HepG2 (cell line): Measurements from ENCODE around the gene STAT5A. TPM values are rescaled to one million over a fixed set of nuclear protein-coding genes. Genes with fewer than 3 reads are reported as not detected.

Source experiments
- ARID5B ChIP-seq: IDR thresholded peaks from 2 replicates; pipeline ENCODE4 v1.4.0; 2020; ENCODE audit warnings: mild to moderate bottlenecking, missing genetic modification reagents
- ATF4 ChIP-seq, 2 experiments: fragments of 450-650 bp in 1 of 2; sonication (generic) in 1 of 2; formaldehyde crosslinking; IDR thresholded peaks; 2 replicates each; pipeline versions ENCODE4 v1.5.0 to v1.8.0; 2020 to 2022; ENCODE audit warnings: mild to moderate bottlenecking in 1 of 2, missing genetic modification reagents in 1 of 2
- EEA1 ChIP-seq: sonication (generic); formaldehyde crosslinking; IDR thresholded peaks from 2 replicates; pipeline ENCODE4 v1.5.1; 2020; ENCODE audit warnings: mild to moderate bottlenecking, missing genetic modification reagents, borderline replicate concordance
- NCOA2 ChIP-seq: sonication (generic); formaldehyde crosslinking; IDR thresholded peaks from 2 replicates; pipeline ENCODE4 v1.8.0; 2022; ENCODE audit warnings: inconsistent platforms
- RELA ChIP-seq: sonication (generic); formaldehyde crosslinking; IDR thresholded peaks from 2 replicates; pipeline ENCODE4 v1.4.0; 2020; ENCODE audit warnings: missing genetic modification reagents
- REPIN1 ChIP-seq: sonication (generic); formaldehyde crosslinking; IDR thresholded peaks from 2 replicates; pipeline ENCODE4 v1.8.0; 2022; ENCODE audit warnings: missing genetic modification reagents, low read depth, mild to moderate bottlenecking, borderline replicate concordance
- RFX3 ChIP-seq: IDR thresholded peaks from 2 replicates; pipeline ENCODE4 v1.6.1; 2016; ENCODE audit warnings: missing biosample characterization, missing genetic modification reagents
- SP1 ChIP-seq, 2 experiments: fragments of 450-650 bp in 1 of 2; sonication (generic) in 1 of 2; formaldehyde crosslinking in 1 of 2; IDR thresholded peaks; 2 replicates each; pipeline versions ENCODE4 v1.4.0 to v1.6.1; 2016 to 2020; ENCODE audit warnings: missing genetic modification reagents in 1 of 2
- TEAD3 ChIP-seq: optimal IDR thresholded peaks from 2 replicates; pipeline ENCODE3; 2016; ENCODE audit warnings: borderline replicate concordance
- TFDP2 ChIP-seq: sonication (generic); formaldehyde crosslinking; IDR thresholded peaks from 2 replicates; pipeline ENCODE4 v1.4.0; 2020; ENCODE audit warnings: missing genetic modification reagents
- ZFP36L1 ChIP-seq: sonication (generic); formaldehyde crosslinking; IDR thresholded peaks from 2 replicates; pipeline ENCODE4 v1.8.0; 2022; ENCODE audit warnings: mild to moderate bottlenecking, missing genetic modification reagents, moderate library complexity
- ZNF276 ChIP-seq: sonication (generic); formaldehyde crosslinking; IDR thresholded peaks from 2 replicates; pipeline ENCODE4 v1.4.0; 2020; ENCODE audit warnings: mild to moderate bottlenecking, low read depth, missing genetic modification reagents
- ZNF510 ChIP-seq: sonication (generic); formaldehyde crosslinking; IDR thresholded peaks from 2 replicates; pipeline ENCODE4 v1.4.0; 2020; ENCODE audit warnings: low read depth, mild to moderate bottlenecking, missing genetic modification reagents
- ZNF567 ChIP-seq: sonication (generic); formaldehyde crosslinking; IDR thresholded peaks from 2 replicates; pipeline ENCODE4 v1.8.1; 2023; ENCODE audit warnings: mild to moderate bottlenecking, missing genetic modification reagents, borderline replicate concordance
- ZNF878 ChIP-seq: sonication (generic); formaldehyde crosslinking; IDR thresholded peaks from 2 replicates; pipeline ENCODE4 v1.8.1; 2023; ENCODE audit warnings: mild to moderate bottlenecking, missing genetic modification reagents, moderate library complexity
- ZUFSP ChIP-seq: sonication (generic); formaldehyde crosslinking; IDR thresholded peaks from 2 replicates; pipeline ENCODE4 v1.9.0; 2021; ENCODE audit warnings: missing genetic modification reagents, mild to moderate bottlenecking, borderline replicate concordance
- polyA plus RNA-seq, 8 experiments: library from polyadenylated mRNA; depleted of rRNA in 3 of 8; stranded (reverse) in 7 of 8; unstranded in 1 of 8; fragments of >200 nt; fragmentation: Illumina TruSeq in 4 of 8; extraction: Trizol in 4 of 8; gene quantifications; 2 replicates each; pipeline versions ENCODE4 v1.2.1 to v1.2.3, GENCODE V29; 2011 to 2016; ENCODE audit warnings: low read depth in 4 of 8, missing spikeins in 1 of 8, mixed read lengths in 1 of 8; ENCODE audit not compliant: insufficient read depth in 1 of 8
- total RNA-seq, 5 experiments: library from RNA; depleted of rRNA; stranded (reverse); fragments of >200 nt; fragmentation: Illumina TruSeq; extraction: Trizol; gene quantifications; 2 replicates each; pipeline ENCODE4 v1.2.3, GENCODE V29; 2016; ENCODE audit warnings: low read depth in 1 of 5

Gene STAT5A
- total and polyA plus RNA-seq, 2 of the 13 experiments (the other 11 are each of a cell fraction or from before 2014, with no cell fraction given): 1.4 to 4.1 TPM

- TF ChIP-seq ARID5B (CRISPR knock-in tag) (peak; percentile 66), SP1 (IDR thresholded peaks at IDR 0.05) (no peak), SP1 (CRISPR knock-in tag; IDR thresholded peaks at IDR 0.05) (peak; percentile 72), ZNF510 (CRISPR knock-in tag) (no peak), TEAD3 (CRISPR knock-in tag) (peak; percentile 68), TFDP2 (no peak), ZNF878 (no peak), EEA1 (no peak), RELA (no peak), ATF4 (CRISPR knock-in tag; IDR thresholded peaks at IDR 0.05) (peak in 1 of 2 experiments; percentile 28; a peak in 1 of 4 replicates), ZFP36L1 (CRISPR knock-in tag) (no peak), ZUFSP (no peak), ZNF567 (CRISPR knock-in tag) (0 out of 2 replicates have a peak, but pooled peaks have one; percentile 63), REPIN1 (peak; percentile 89; the same call in 1 of the 2 replicates), NCOA2 (CRISPR knock-in tag) (peak; percentile 64), ZNF276 (CRISPR knock-in tag) (no peak), RFX3 (CRISPR knock-in tag) (no peak)
These were observed 34.3 kb downstream of the STAT5A start (continued) for GRCh38 chr17:42322382-42323267.
